Uterus (tissue), 4 donors: ENCODE results near the gene MRGPRE. TPM values are rescaled to one million over a fixed set of nuclear protein-coding genes. Genes with fewer than 3 reads are reported as not detected.

Source experiments
- DNase-seq, 2 donors: peaks; one replicate each; pipeline ENCODE4 v3.0.0-alpha.2; 2019 to 2020
- H3K27ac ChIP-seq, 2 donors: fragments of 200-600 bp; sonication (generic); 1 replicate in 1 of 2; 2 replicates in 1 of 2; pipeline ENCODE4 v1.5.1; 2016 to 2018
- H3K27me3 ChIP-seq, 2 donors: fragments of 200-600 bp; sonication (generic); one replicate each; pipeline ENCODE4 v1.5.1; 2018 to 2019; ENCODE audit warnings: control low read depth in 1 of 2
- H3K36me3 ChIP-seq, 2 donors: fragments of 200-600 bp; sonication (generic); one replicate each; pipeline ENCODE4 v1.5.1; 2019; ENCODE audit warnings: control low read depth in 1 of 2
- H3K4me1 ChIP-seq, 2 donors: fragments of 200-600 bp; sonication (generic); one replicate each; pipeline ENCODE4 v1.5.1; 2018 to 2019; ENCODE audit warnings: control low read depth in 1 of 2
- H3K4me3 ChIP-seq, 2 donors: fragments of 200-600 bp; sonication (generic); 1 replicate in 1 of 2; 2 replicates in 1 of 2; pipeline ENCODE4 v1.5.1; 2018 to 2019; ENCODE audit warnings: mild to moderate bottlenecking in 1 of 2
- H3K9me3 ChIP-seq, 2 donors: fragments of 200-600 bp; sonication (generic); one replicate each; pipeline ENCODE4 v1.5.1; 2019; ENCODE audit warnings: control low read depth in 1 of 2
- POLR2A ChIP-seq, 2 donors: fragments of 450-650 bp; IDR thresholded peaks; one replicate each; pipeline ENCODE4 v1.6.1; 2016; ENCODE audit warnings: antibody characterized with exemption in 2 of 2, mild to moderate bottlenecking in 1 of 2, moderate library complexity in 1 of 2
- intact Hi-C: fragments of 100-400 bp; cut with DNase I; formaldehyde crosslinking; loops from one replicate; pipeline ENCODE4 v1.15.1; 2023; ENCODE audit warnings: low total_unique reads
- total RNA-seq, 4 donors: library from RNA; depleted of rRNA in 3 of 4; stranded (reverse); fragments of >200 nt in 3 of 4; gene quantifications; one replicate each; pipeline versions ENCODE4 v1.1.0 to v1.2.4, GENCODE V29; 2014 to 2023
- TF ChIP-seq, protein P1 (sequence below), 4 experiments: fragments of 200-600 bp in 2 of 4; fragments of 450-650 bp in 2 of 4; sonication (generic) in 2 of 4; IDR thresholded peaks; one replicate each; pipeline ENCODE4 v1.5.1; 2016 to 2019; ENCODE audit warnings: antibody characterized with exemption in 4 of 4, mild to moderate bottlenecking in 2 of 4, moderate library complexity in 1 of 4
- donor health status: DM: yes; HTN: yes; CAD: no.

The MRGPRE gene
- total RNA-seq, 4 donors from 2014 or later = 0.28 to 1.5 TPM; not detected in 2

DNA sequence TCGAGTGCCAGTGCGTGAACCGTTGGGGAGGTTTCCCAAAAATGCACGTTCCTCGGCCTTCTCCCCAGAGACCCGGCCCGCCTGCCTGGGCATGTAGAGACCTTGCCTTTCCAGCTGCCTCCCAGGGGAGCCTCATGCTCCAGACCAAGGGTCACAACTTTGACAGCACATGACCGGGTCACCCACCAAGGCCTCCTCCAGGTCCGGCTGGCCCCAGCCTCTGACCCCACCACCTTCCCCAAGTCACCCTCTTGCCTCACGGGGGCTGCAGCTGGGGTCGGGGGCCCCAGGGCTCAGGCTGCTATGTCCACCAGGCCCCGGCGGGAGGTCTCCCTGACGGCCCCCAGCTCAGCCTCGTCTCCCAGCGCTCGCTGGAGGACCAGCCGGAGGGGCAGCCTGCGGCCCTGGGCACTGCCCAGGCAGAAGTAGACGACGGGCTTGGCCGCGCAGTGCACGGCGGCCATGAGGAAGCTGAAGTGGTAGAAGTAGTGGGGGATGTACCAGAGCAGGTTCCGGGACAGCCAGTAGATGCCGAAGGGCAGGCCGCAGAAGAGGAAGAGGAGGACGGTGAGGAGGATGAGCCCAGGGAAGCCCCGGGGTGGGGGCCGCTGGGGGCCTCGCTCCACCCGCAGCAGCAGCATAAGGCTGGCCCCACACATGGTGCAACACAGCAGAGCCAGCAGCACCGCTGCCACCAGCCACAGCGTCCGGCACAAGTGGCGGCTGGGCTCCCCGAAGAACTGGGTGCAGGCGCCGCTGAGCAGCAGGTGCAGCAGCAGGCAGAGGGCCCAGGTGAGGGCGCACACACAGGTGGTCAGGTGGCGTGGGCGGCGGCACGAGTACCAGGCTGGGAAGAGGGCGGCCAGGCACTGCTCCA, 4.4 kb downstream of the MRGPRE start:
- Histone ChIP-seq H3K9me3 (no peaks in the 10 kb centered on the region), H3K4me3 (no peak overlapping the region), H3K36me3 (no peaks in the 10 kb centered on the region), H3K27ac (no peak overlapping the region), H3K4me1 (no peaks in the 10 kb centered on the region), H3K27me3 (no peaks in the 10 kb centered on the region)
- TF ChIP-seq POLR2A (IDR thresholded peaks at IDR 0.05) = no peak
- TF ChIP-seq, protein P1, sequence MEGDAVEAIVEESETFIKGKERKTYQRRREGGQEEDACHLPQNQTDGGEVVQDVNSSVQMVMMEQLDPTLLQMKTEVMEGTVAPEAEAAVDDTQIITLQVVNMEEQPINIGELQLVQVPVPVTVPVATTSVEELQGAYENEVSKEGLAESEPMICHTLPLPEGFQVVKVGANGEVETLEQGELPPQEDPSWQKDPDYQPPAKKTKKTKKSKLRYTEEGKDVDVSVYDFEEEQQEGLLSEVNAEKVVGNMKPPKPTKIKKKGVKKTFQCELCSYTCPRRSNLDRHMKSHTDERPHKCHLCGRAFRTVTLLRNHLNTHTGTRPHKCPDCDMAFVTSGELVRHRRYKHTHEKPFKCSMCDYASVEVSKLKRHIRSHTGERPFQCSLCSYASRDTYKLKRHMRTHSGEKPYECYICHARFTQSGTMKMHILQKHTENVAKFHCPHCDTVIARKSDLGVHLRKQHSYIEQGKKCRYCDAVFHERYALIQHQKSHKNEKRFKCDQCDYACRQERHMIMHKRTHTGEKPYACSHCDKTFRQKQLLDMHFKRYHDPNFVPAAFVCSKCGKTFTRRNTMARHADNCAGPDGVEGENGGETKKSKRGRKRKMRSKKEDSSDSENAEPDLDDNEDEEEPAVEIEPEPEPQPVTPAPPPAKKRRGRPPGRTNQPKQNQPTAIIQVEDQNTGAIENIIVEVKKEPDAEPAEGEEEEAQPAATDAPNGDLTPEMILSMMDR (IDR thresholded peaks at IDR 0.05) = no peak
- intact Hi-C loops = no loop called here
- DNase-seq = no peak

GRCh38 chr11:3226846-3227567, 5.2 kb downstream of the MRGPRE start:
- no peak for TF ChIP-seq POLR2A (IDR thresholded peaks at IDR 0.05)
- TF ChIP-seq, protein P1 (IDR thresholded peaks at IDR 0.05) = no peak
- no peak for DNase-seq
- Histone ChIP-seq H3K4me1 (no peaks in the 10 kb centered on the region), H3K27ac (no peak overlapping the region), H3K27me3 (no peaks in the 10 kb centered on the region), H3K9me3 (no peaks in the 10 kb centered on the region), H3K36me3 (no peaks in the 10 kb centered on the region), H3K4me3 (no peak overlapping the region)
- intact Hi-C loops = no loop called here

- intact Hi-C loops = no loop called here
- no peaks in the 10 kb centered on the region for H3K27me3 ChIP-seq
Observed at GRCh38 chr11:3225826-3226750, 6.1 kb downstream of the MRGPRE start.

DNA sequence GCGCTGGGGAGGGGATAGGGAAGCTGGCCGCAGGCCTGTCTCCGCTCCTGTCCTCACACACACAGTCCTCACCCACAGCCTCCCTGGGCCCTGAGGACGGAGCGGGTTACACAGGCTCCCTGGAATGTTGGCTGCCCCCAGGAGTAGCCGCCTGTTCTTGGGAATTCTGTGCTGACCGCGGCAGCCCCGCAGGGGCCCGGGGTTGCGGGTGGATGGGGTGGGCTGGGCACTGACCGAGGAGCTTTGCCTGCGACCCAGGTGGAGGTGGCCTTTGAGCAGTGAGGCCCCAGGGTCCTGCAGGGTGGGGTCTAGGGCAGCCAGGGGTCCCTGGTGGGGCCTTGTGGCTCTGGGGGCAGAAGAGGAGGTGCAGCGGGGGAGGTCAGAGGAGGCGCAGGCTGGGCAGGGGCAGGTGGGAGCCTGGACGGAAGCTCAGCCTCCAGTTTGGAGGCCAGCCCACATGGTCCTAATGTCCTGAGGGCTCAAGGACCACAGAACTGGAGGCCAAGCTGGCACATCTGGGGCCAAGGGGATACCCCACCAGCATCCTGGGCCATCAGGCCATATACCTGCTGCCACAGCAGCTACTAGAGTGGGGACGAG, 7.0 kb downstream of the MRGPRE start:
- Histone ChIP-seq H3K27ac (no peak overlapping the region), H3K36me3 (no peaks in the 10 kb centered on the region), H3K27me3 (no peaks in the 10 kb centered on the region), H3K4me1 (no peaks in the 10 kb centered on the region), H3K4me3 (no peak overlapping the region), H3K9me3 (no peaks in the 10 kb centered on the region)
- TF ChIP-seq, protein P1 (IDR thresholded peaks at IDR 0.05) = no peak
- no peak for TF ChIP-seq POLR2A (IDR thresholded peaks at IDR 0.05)
- DNase-seq = no peak
- intact Hi-C loops = no loop called here

More at GRCh38 chr11:3225826-3226750, 6.1 kb downstream of the MRGPRE start:
- Histone ChIP-seq H3K27ac (no peak overlapping the region), H3K9me3 (no peaks in the 10 kb centered on the region), H3K4me1 (no peaks in the 10 kb centered on the region), H3K36me3 (no peaks in the 10 kb centered on the region), H3K4me3 (no peak overlapping the region)
- no peak for DNase-seq
- TF ChIP-seq POLR2A (IDR thresholded peaks at IDR 0.05) = no peak
- TF ChIP-seq, protein P1 (IDR thresholded peaks at IDR 0.05) = no peak
